Ramos (cell line): ENCODE results near the gene CCDC141.

ENCODE experiments used
- in situ Hi-C: fragments of 300-500 bp; cut with MboI; formaldehyde crosslinking; loops from one replicate; pipeline ENCODE4 v1.14.3; 2022; ENCODE audit warnings: low sequenced_read_pairs; ENCODE audit not compliant: unreplicated experiment

CCDC141 gene

GRCh38 chr2:178799305-178799704 is 250.6 kb downstream of the CCDC141 start:
- in situ Hi-C loops = no loop called here

GRCh38 chr2:178796079-178796677 is 253.8 kb downstream of the CCDC141 start:
- in situ Hi-C loops = no loop called here

GRCh38 chr2:178787934-178788333 is 262.0 kb downstream of the CCDC141 start:
- in situ Hi-C loops = no loop called here

GRCh38 chr2:178787155-178787554 is 262.8 kb downstream of the CCDC141 start:
- in situ Hi-C loops = no loop called here

GRCh38 chr2:178783889-178784288 is 266.0 kb downstream of the CCDC141 start:
- in situ Hi-C loops = no loop called here

- in situ Hi-C loops = no loop called here
These were observed 267.7 kb downstream of the CCDC141 start for GRCh38 chr2:178782236-178782635.
